Ammon's horn (tissue), 1 donor: ENCODE data around the gene ZGLP1.
"Not testable (repeated sequence)": the region's sequence is repeated elsewhere in the genome, so short reads cannot be mapped to it uniquely, and the experiment has no call there.

Experiments
- DNase-seq: peaks from one replicate; pipeline ENCODE4 v3.0.0-alpha.2; 2016; ENCODE audit warnings: low spot score

The ZGLP1 gene

GRCh38 chr19:10309423-10309822, at the start of gene ZGLP1:
Gene ZGLP1, minus strand, starts transcription at chr19:10309815.
- DNase-seq, result no peak

- no peak for DNase-seq
These were observed 46.8 kb upstream of the ZGLP1 start for GRCh38 chr19:10356431-10356830.

- no peak for DNase-seq
These were observed 44.3 kb upstream of the ZGLP1 start for GRCh38 chr19:10353793-10354391.

- DNase-seq, result no peak
These were observed 43.4 kb upstream of the ZGLP1 start for GRCh38 chr19:10352764-10353671.

GRCh38 chr19:10346509-10346908, 36.9 kb upstream of the ZGLP1 start:
- peak; percentile 56 for DNase-seq

- DNase-seq, result peak; percentile 18
These were observed 35.2 kb upstream of the ZGLP1 start for GRCh38 chr19:10344780-10345179.

- no peak for DNase-seq
These were observed 33.9 kb upstream of the ZGLP1 start for GRCh38 chr19:10343495-10343894.

GRCh38 chr19:10339977-10340376, 30.4 kb upstream of the ZGLP1 start:
- no peak for DNase-seq

GRCh38 chr19:10339380-10339960, 29.9 kb upstream of the ZGLP1 start, which contains the start of gene ICAM3:
Gene ICAM3, minus strand, starts transcription at chr19:10339624. Its CDS starts 10 bp downstream, at chr19:10339614.
- no peak for DNase-seq

- DNase-seq, result no peak
These were observed 29.3 kb upstream of the ZGLP1 start for GRCh38 chr19:10338940-10339339.

GRCh38 chr19:10336725-10337124, 27.1 kb upstream of the ZGLP1 start:
- DNase-seq, result not testable (repeated sequence)

GRCh38 chr19:10335352-10335985, 25.9 kb upstream of the ZGLP1 start:
- DNase-seq, result peak; percentile 40

GRCh38 chr19:10334588-10335351, 25.2 kb upstream of the ZGLP1 start:
- peak; percentile 86 for DNase-seq

- no peak for DNase-seq
These were observed 24.4 kb upstream of the ZGLP1 start for GRCh38 chr19:10333758-10334587.

- peak; percentile 99 for DNase-seq
These were observed 23.5 kb upstream of the ZGLP1 start, which contains the start of gene RAVER1 for GRCh38 chr19:10332965-10333757. Gene RAVER1, minus strand, starts transcription at chr19:10333529. Its CDS starts 22 bp downstream, at chr19:10333507.

GRCh38 chr19:10332158-10332964, 22.7 kb upstream of the ZGLP1 start:
- no peak for DNase-seq

- DNase-seq, result no peak
These were observed 19.9 kb upstream of the ZGLP1 start for GRCh38 chr19:10329555-10329954.

GRCh38 chr19:10328558-10329429, 19.2 kb upstream of the ZGLP1 start:
- DNase-seq, result no peak
